ENCODE measurements around the gene MPND.

MPND gene

DNA sequence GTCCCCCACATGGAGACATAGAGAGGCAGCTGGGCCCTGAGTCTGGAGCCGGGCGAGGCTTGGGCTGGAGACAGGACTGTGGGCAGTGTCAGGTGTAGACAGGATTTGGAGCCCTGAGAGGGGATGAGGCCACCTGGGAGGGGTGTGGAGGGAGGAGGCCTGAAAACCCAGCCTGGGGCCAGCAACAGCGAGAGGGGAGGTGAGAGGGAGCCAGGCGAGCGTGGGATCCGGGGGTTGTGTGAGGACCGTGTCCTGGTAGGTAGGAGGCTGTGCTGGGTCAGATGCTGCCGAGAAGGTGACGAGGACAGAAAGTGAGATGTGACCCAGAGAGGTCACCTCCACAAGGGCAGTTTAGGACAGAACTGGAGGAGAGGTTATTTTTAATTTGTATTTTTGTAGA is 7.4 kb downstream of the MPND start:
- no peak overlapping the region for H3K27ac Mint-ChIP-seq

DNA sequence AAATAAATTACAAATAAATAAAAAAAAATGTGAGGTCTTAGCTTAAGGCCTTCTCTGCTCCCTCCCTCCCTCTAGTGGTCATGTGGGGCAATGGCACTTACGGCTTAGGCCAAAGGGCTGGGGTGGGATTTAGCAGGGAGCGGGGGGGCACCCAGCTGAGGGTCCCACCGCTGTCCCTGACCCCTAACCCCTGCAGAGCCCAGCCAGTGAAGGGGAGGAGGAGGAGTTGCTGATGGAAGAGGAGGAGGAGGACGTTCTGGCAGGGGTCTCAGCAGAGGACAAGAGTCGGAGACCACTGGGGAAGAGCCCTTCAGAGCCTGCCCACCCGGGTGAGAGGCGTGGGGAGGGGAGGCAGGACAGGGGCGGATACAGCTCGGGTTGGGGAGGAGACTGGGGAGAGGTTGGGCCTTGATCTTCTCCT is 9.3 kb downstream of the MPND start:
- no peak overlapping the region for H3K4me3 Mint-ChIP-seq
- no peak overlapping the region for H3K27ac Mint-ChIP-seq
- no peaks in the 10 kb centered on the region for H3K27me3 Mint-ChIP-seq
- no peaks in the 10 kb centered on the region for H3K36me3 Mint-ChIP-seq
- H3K9me3 Mint-ChIP-seq (ENCODE audit: low read depth) = no peaks in the 10 kb centered on the region
- H3K4me1 Mint-ChIP-seq (ENCODE audit: low read depth) = no peaks in the 10 kb centered on the region

More for the DNA sequence above, 7.4 kb downstream of the MPND start:
- no peaks in the 10 kb centered on the region for H3K27me3 Mint-ChIP-seq
- no peaks in the 10 kb centered on the region for H3K9me3 Mint-ChIP-seq (ENCODE audit: low read depth)
- no peaks in the 10 kb centered on the region for H3K36me3 Mint-ChIP-seq
- H3K4me3 Mint-ChIP-seq = no peak overlapping the region
- H3K4me1 Mint-ChIP-seq (ENCODE audit: low read depth) = no peaks in the 10 kb centered on the region

DNA sequence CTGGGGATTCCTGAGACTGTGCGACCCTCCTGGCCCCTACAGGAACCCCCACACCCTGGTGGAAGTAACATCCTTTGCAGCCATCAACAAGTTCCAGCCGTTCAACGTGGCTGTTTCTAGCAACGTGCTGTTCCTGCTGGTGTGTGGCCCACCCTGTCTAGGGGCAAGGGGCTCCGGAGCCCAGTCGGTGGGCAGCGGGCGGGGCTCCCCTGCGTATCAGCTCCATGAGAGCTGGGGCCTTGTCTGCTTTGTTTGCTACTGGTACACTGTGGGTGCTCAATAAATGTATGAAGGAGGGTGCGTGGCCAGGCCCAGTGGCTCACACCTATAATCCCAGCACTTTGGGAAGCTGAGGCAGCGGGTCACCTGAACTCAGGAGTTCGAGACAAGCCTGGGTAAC is 10.9 kb downstream of the MPND start:
- Mint-ChIP-seq H3K36me3 (no peaks in the 10 kb centered on the region), H3K27ac (no peak overlapping the region), H3K9me3 (ENCODE audit: low read depth) (no peaks in the 10 kb centered on the region), H3K27me3 (no peaks in the 10 kb centered on the region), H3K4me1 (ENCODE audit: low read depth) (no peaks in the 10 kb centered on the region), H3K4me3 (no peak overlapping the region)

DNA sequence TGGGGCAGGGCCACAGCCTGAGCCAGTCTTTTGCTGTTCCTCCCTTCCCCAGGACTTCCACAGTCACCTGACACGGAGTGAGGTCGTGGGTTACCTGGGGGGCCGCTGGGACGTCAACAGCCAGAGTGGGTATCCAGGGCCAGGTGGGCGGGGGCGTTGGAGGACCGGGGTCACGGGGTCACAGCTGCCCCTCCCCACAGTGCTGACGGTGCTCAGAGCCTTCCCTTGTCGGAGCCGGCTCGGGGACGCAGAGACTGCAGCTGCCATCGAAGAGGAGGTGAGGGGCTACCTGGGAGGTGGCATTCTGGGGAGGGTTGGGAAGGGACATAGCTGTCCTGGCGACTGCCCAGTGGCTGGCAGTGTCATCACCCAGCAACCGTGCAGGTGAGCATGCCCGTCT is 11.5 kb downstream of the MPND start:
- H3K36me3 Mint-ChIP-seq = no peaks in the 10 kb centered on the region
- H3K27ac Mint-ChIP-seq = no peak overlapping the region
- H3K4me3 Mint-ChIP-seq = no peak overlapping the region
- no peaks in the 10 kb centered on the region for H3K4me1 Mint-ChIP-seq (ENCODE audit: low read depth)
- no peaks in the 10 kb centered on the region for H3K27me3 Mint-ChIP-seq
- H3K9me3 Mint-ChIP-seq (ENCODE audit: low read depth) = no peaks in the 10 kb centered on the region

DNA sequence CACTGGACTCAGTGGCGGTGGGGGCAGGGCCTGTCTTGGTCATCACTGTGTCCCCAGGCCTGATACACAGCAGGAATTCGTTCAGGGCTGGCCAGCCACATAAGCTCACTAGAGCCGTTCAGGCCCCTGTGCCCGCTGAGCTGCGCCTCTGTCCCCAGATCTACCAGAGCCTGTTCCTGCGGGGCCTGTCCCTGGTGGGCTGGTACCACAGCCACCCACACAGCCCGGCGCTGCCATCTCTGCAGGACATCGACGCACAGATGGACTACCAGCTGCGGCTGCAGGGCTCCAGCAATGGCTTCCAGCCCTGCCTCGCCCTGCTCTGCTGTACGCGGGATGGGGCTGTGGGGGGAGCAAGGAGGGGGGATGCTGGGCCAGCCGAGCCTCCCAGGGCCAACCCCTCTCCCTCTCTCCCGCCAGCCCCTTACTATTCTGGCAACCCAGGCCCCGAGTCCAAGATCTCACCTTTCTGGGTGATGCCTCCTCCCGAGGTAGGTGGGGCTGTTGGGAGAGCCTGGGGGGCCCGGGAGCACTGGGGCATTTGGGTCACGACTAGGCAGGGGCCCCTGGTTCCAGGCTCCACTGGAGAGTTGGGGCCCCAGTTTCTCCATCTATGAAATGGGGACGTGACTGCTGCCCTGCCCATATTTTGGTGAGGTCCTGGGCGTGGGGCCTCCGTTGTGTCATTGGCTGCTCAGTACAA is 13.9 kb downstream of the MPND start:
- no peaks in the 10 kb centered on the region for H3K36me3 Mint-ChIP-seq

DNA sequence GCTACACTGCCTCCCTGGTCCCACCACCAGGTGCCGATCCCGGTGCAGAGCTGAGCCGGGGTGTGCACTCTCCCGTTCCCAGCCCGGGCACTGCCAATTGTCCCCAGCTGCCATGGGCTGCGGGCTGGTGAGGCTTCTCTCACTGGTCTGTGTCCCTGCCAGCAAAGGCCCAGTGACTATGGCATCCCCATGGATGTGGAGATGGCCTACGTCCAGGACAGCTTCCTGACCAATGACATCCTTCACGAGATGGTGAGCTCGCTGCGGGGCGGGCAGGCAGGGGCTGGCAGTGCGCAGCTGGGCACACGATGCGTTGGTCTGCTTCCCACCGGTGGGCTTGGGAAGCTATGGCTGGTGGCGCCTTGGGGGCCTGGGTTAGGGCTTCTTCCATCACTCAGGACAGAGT is 14.6 kb downstream of the MPND start:
- no peak overlapping the region for H3K27ac Mint-ChIP-seq
- no peaks in the 10 kb centered on the region for H3K9me3 Mint-ChIP-seq (ENCODE audit: low read depth)
- no peak overlapping the region for H3K4me3 Mint-ChIP-seq
- no peaks in the 10 kb centered on the region for H3K27me3 Mint-ChIP-seq
- no peaks in the 10 kb centered on the region for H3K36me3 Mint-ChIP-seq
- H3K4me1 Mint-ChIP-seq (ENCODE audit: low read depth) = no peaks in the 10 kb centered on the region

More for the DNA sequence above, 13.9 kb downstream of the MPND start:
- H3K4me3 Mint-ChIP-seq = no peak overlapping the region
- no peaks in the 10 kb centered on the region for H3K27me3 Mint-ChIP-seq
- no peaks in the 10 kb centered on the region for H3K4me1 Mint-ChIP-seq (ENCODE audit: low read depth)
- no peaks in the 10 kb centered on the region for H3K9me3 Mint-ChIP-seq (ENCODE audit: low read depth)
- H3K27ac Mint-ChIP-seq = no peak overlapping the region

DNA sequence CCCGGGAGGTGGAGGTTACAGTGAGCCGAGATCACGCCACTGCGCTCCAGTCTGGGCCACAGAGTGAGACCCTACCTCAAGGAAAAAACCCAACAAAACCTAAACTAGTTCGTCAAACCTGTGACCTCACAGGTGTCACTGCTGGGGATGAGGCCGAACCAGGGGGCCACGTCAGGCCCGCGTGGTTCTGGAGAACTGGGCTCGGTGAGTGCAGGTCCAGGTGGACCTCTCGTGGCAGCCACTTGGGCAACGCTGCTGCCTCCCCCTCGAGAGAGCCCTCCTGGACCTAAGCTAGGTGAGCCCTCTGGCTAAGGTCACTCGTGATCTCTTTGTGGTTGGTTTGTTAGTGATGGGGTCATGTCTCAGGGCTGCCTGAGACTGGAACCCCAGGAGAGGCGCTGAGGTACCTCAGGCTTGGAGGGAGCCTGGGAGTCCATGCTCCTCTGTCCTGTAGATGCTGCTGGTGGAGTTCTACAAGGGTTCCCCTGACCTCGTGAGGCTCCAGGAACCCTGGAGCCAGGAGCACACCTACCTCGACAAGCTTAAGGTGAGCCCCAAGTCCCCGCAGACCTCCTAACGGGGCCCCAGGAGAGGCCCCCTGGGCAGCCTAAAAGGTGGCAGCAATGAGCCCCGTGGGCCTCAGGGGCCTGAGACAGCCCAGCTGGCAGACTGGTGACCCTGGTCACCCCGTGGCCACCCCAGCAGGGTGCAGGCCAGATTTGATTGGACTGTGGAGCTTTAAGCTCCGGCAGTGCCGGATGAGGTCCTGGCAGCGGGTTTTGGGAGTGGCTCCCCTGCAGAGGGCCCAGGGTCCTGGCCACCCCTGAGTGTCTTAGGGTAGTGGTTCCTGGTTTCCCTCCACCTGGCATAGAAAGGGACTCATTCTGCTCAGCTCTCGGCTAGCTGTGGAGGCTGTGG is 15.6 kb downstream of the MPND start:
- no peaks in the 10 kb centered on the region for H3K27me3 Mint-ChIP-seq
- H3K4me3 Mint-ChIP-seq = no peak overlapping the region
- H3K36me3 Mint-ChIP-seq = no peaks in the 10 kb centered on the region
- H3K9me3 Mint-ChIP-seq (ENCODE audit: low read depth) = no peaks in the 10 kb centered on the region
- no peaks in the 10 kb centered on the region for H3K4me1 Mint-ChIP-seq (ENCODE audit: low read depth)
- no peak overlapping the region for H3K27ac Mint-ChIP-seq

DNA sequence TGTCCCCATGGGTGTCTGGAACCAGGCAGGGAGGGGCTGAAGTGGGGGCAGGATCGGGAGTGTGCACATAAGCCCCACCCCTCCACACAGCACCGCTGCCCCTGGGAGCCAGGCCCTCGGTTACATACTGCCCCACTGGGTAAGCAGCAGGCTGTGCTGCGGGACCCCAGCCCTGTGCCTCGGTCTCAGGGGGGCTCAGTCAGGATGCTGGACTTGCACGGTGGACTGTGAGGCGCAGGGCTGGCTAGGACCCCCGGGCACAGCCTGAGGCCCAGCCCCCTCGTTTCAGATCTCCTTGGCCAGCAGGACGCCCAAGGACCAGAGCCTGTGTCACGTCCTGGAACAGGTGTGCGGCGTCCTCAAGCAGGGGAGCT is 16.3 kb downstream of the MPND start:
- Mint-ChIP-seq H3K9me3 (ENCODE audit: low read depth) (no peaks in the 10 kb centered on the region), H3K36me3 (no peaks in the 10 kb centered on the region), H3K27me3 (no peaks in the 10 kb centered on the region), H3K4me3 (no peak overlapping the region), H3K27ac (no peak overlapping the region), H3K4me1 (ENCODE audit: low read depth) (no peaks in the 10 kb centered on the region)

DNA sequence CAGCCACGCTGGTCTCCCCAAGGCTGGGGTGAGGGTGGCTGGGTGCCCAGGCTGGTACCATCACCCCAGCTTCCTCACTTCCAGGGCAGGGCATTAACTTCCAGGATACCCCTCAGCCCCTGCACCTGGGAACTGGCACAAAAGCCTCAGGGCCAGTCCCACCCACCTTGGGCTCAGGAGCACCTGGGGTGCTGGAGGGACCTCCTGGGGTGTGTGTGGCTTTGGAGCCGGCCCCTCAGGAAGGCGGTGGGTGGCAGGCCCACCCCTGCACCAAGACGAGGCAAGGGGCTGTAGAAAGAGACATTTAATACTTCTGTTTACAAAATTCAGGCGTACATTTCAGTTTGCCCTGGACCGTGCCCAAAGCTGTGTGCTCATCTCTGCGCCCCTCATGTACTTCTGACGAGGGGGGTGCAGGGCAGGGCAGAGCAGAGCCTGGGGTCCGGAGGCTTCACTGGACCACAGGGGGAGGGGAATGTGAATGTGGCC is 16.8 kb downstream of the MPND start:
- Mint-ChIP-seq H3K4me1 (ENCODE audit: low read depth) (no peaks in the 10 kb centered on the region), H3K9me3 (ENCODE audit: low read depth) (no peaks in the 10 kb centered on the region), H3K27me3 (no peaks in the 10 kb centered on the region), H3K4me3 (no peak overlapping the region), H3K36me3 (no peaks in the 10 kb centered on the region), H3K27ac (no peak overlapping the region)

DNA sequence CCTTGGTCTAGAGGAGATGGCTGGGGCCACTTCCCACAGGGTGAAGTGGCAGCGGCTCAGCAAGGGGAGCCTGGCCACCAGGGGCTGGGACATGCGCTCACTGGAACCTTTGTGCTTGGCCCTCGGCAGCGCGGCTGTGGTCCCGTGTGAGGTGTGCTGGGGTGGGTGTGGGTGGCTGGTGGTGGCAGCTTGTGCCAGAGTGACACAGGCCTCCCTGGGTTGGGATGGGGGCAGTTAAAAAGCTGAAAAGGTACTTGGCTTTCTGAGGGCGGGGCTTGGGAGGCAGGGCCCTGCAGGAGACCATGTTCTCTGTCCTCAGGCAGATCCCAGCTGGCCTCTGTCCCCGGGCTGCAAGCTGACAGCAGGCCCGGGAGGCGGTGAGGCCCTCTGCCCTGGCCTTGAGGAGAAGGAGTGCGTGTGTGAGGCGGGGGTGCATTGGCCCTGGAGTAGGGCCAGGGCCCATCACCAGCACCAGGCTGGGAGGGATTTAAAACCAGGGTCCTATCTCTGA is 17.3 kb downstream of the MPND start:
- Mint-ChIP-seq H3K9me3 (ENCODE audit: low read depth) (no peaks in the 10 kb centered on the region), H3K4me1 (ENCODE audit: low read depth) (no peaks in the 10 kb centered on the region), H3K36me3 (no peaks in the 10 kb centered on the region), H3K27ac (no peak overlapping the region), H3K4me3 (no peak overlapping the region), H3K27me3 (no peaks in the 10 kb centered on the region)

DNA sequence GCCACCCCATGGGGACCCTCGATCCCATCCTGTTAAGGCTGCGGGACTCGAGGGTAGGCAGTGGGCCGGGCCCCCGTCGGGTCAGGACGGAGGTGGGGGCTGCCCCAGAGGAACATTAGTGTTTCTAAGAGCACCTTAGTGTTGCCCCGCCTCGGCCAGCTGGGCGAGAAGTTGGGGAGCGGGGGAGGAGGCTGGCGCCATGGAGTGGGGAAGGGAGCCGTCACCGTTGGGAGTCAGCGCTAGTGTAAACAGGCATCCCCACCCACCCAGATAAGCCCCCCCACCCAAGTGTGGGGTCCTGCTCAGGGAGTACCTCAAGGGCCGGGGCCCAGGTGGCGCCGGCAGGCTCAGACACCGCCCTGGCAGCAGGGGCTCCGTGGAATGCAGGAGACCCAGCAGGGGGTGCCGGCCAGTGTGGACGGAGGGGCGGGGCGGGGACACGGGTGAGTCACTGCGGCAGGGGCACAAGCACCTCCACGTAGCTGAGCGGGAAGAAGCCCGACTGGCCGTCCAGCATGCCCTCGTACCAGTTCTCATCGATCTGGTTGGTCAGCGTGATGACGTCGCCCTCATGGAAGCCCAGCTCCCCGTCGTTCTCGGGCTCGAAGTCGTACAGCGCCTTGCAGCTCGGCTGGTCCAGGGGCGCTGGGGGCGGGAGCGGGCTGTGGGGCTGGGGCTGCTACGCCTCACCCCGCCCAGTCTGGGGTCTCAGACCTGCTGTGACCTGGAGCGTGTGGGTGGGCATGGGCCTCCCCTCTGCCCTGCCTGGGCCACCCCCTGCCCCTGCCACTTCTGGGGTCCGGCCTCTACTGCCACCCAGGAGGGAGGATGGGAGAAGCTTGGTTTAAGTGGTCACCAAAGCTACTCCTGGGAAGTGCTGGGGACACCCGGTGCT is 18.0 kb downstream of the MPND start:
- Mint-ChIP-seq H3K4me3 (no peak overlapping the region), H3K36me3 (no peaks in the 10 kb centered on the region), H3K4me1 (ENCODE audit: low read depth) (no peaks in the 10 kb centered on the region), H3K27ac (no peak overlapping the region), H3K27me3 (no peaks in the 10 kb centered on the region), H3K9me3 (ENCODE audit: low read depth) (no peaks in the 10 kb centered on the region)

DNA sequence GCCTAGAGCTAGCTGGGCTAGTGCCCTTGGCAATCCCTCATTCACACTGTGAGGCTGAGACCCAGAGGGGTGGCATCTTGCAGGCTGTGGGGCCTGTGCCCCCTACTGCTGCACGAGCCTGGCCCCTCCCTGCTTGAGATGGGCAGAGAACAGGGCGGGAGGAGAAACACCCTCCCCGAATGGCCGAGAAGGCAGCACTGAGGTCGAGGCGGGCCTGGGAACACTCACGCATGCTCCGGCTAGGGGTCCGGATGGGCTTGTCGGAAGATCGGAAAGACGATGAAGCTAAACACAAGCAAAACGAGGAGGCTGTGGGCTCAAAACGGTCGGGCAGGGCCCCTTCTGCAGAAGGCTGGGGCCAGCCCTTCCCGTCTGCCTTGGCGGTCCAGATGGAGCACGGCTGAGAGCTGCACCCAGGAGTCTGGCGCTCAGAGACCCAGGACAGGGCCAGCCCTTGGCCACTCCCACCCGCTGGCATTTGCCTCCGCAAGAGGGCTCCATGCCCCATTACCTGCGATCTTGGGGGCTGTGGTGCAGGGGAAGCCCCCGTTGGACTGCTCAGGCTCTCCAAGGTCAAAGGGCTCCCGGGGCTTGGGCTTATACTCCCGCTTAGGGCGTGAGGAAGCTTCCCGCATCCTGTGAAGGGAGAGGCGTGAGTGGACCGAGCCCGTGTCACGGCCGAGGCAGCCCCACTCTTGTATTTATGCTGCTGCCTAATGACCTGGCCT is 18.9 kb downstream of the MPND start:
- H3K27ac Mint-ChIP-seq = no peak overlapping the region

DNA sequence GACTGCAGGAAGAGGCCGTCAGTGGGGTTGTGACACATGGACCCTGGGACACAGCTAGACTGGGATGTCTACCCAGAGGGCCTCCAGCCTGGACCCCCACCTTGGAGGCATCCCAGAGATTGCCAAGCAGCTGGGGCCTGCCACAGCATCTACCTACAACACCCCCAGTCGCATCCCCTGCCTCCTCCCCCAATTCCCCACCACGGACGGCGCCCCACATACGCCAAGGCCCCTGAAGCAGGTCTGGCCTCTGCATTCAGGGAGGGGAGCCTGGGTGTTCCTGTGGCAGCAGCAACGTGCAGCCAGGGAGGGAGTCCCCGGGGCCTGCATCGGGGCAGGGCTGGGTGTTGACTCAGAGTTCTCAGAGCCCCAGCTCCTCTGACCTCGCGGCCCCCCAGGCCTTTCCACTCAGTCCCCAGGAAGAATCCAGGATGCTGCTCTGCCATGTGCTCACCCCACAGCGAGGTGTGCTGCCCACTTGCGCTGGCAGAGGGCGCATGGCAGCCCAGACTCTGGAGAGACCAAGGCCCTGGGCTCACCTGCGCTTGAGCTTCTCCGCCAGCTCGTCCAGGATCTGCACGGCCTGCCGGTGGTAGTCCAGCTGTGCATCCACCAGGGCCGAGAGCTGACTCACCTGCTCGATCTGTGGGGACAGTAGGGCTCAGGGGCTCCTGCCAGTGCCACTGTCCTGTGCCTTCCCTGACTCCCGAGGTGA is 19.6 kb downstream of the MPND start:
- Mint-ChIP-seq H3K9me3 (ENCODE audit: low read depth) (no peaks in the 10 kb centered on the region), H3K27ac (no peak overlapping the region), H3K27me3 (no peaks in the 10 kb centered on the region), H3K4me1 (ENCODE audit: low read depth) (peaks cover 4% of the 10 kb centered on the region), H3K4me3 (no peak overlapping the region), H3K36me3 (no peaks in the 10 kb centered on the region)

More for the DNA sequence above, 18.9 kb downstream of the MPND start:
- Mint-ChIP-seq H3K27me3 (no peaks in the 10 kb centered on the region), H3K9me3 (ENCODE audit: low read depth) (no peaks in the 10 kb centered on the region), H3K4me3 (no peak overlapping the region), H3K4me1 (ENCODE audit: low read depth) (no peaks in the 10 kb centered on the region), H3K36me3 (no peaks in the 10 kb centered on the region)
